Chondrocyte (in vitro differentiated cells): ENCODE measurements around the gene PTCH1. TPM values are rescaled to one million over a fixed set of nuclear protein-coding genes. Genes with fewer than 3 reads are reported as not detected.

Experiments used
- DNase-seq: peaks from one replicate; pipeline ENCODE4 v3.0.0; 2021; ENCODE audit warnings: mixed read lengths, low spot score
- H3K27ac Mint-ChIP-seq: one replicate; pipeline ENCODE4 v1.8.0; 2021; ENCODE audit warnings: mild to moderate bottlenecking, moderate library complexity, mixed read lengths; ENCODE audit not compliant: unreplicated experiment
- H3K27me3 Mint-ChIP-seq: 2 replicates; pipeline ENCODE4 v1.8.0; 2021; ENCODE audit warnings: low read depth, mixed read lengths
- H3K36me3 Mint-ChIP-seq: 2 replicates; pipeline ENCODE4 v1.8.0; 2021; ENCODE audit warnings: low read depth, mixed read lengths
- H3K4me1 Mint-ChIP-seq: 2 replicates; pipeline ENCODE4 v1.8.0; 2021; ENCODE audit warnings: low read depth, mild to moderate bottlenecking, mixed read lengths
- H3K4me3 Mint-ChIP-seq: one replicate; pipeline ENCODE4 v1.8.0; 2021; ENCODE audit warnings: mild to moderate bottlenecking, moderate library complexity, mixed read lengths; ENCODE audit not compliant: unreplicated experiment
- H3K9me3 Mint-ChIP-seq: 2 replicates; pipeline ENCODE4 v1.8.0; 2021; ENCODE audit warnings: low read depth, mixed read lengths
- total RNA-seq: library from RNA; stranded (reverse); gene quantifications from 3 replicates; pipeline ENCODE4 v1.2.1, GENCODE V29; 2021
- TF ChIP-seq, protein P1 (sequence below): fragments of 200-600 bp; sonication (generic); IDR thresholded peaks from 2 replicates; pipeline ENCODE4 v1.5.0; 2021; ENCODE audit warnings: antibody characterized with exemption, mild to moderate bottlenecking, moderate library complexity

The PTCH1 gene
- total RNA-seq, 1 donor from 2014 or later: 10.4 TPM

DNA sequence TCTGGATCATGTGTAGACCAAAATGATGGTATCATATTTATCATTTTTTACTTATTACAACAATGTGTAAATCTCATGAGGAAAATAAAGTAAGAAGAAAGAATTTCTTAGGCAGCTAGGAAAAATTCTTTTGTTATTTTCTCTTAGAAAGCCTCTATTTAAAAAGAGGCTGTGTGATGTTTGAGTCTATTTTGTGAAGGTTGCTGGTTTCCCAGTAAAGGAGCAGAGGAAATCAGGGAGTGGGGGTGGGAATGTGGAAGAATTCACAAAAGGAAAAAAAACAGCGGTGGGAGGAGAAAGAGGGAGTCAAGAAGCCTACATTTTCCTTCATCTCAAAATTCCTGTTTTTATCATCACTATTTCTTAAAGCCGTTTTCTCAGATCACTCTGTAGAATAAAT, 20.1 kb downstream of the PTCH1 start:
- Mint-ChIP-seq H3K4me3 (no peak overlapping the region), H3K27me3 (no peaks in the 10 kb centered on the region), H3K9me3 (no peaks in the 10 kb centered on the region), H3K4me1 (peaks cover 37% of the 10 kb centered on the region), H3K27ac (no peak overlapping the region), H3K36me3 (peaks cover 1% of the 10 kb centered on the region)
- no peak for DNase-seq
- TF ChIP-seq, protein P1, sequence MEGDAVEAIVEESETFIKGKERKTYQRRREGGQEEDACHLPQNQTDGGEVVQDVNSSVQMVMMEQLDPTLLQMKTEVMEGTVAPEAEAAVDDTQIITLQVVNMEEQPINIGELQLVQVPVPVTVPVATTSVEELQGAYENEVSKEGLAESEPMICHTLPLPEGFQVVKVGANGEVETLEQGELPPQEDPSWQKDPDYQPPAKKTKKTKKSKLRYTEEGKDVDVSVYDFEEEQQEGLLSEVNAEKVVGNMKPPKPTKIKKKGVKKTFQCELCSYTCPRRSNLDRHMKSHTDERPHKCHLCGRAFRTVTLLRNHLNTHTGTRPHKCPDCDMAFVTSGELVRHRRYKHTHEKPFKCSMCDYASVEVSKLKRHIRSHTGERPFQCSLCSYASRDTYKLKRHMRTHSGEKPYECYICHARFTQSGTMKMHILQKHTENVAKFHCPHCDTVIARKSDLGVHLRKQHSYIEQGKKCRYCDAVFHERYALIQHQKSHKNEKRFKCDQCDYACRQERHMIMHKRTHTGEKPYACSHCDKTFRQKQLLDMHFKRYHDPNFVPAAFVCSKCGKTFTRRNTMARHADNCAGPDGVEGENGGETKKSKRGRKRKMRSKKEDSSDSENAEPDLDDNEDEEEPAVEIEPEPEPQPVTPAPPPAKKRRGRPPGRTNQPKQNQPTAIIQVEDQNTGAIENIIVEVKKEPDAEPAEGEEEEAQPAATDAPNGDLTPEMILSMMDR: no peak

DNA sequence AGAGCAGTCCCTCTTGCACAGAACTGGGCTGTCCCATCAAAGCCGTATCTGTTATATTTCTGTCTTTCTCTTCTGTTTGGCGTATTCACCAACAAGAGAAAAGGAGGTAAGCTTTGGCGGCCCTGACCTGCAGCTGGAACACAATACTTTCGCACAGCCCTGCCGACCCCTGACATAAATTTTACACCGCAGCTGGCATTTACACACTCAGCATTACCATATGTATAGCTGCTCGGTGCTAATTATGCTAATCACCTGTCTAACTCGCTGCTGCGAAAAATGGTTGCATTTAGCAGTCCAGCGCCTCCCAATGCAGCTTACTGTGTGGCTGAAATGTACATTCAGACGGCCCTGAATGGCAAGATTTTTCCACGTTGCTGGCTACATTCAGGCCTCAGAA, 20.8 kb downstream of the PTCH1 start:
- H3K4me3 Mint-ChIP-seq: no peak overlapping the region
- H3K9me3 Mint-ChIP-seq: no peaks in the 10 kb centered on the region
- TF ChIP-seq, protein P1: no peak
- peaks cover 1% of the 10 kb centered on the region for H3K36me3 Mint-ChIP-seq
- no peak overlapping the region for H3K27ac Mint-ChIP-seq
- H3K27me3 Mint-ChIP-seq: no peaks in the 10 kb centered on the region
- peaks cover 37% of the 10 kb centered on the region for H3K4me1 Mint-ChIP-seq
- no peak for DNase-seq

DNA sequence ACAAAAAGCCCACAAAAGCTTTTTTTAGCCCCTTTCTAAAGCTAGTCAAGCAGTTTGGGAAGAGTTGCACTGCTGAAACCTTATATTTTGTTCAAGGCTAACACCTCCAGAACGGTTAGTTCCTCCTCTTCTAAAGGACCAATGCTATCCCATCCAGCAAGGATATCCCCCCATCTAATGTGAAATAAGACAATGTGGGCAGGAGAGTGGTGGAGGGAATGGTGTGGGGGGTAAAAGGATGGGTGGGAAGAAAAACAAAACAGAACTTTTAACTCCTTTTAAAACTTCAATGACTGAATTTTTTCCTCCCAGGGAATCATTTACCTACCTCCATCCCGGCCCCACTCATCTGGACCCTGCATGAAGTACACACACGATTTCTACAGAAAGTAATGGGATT, 21.2 kb downstream of the PTCH1 start:
- no peaks in the 10 kb centered on the region for H3K27me3 Mint-ChIP-seq
- DNase-seq: no peak
- peaks cover 1% of the 10 kb centered on the region for H3K36me3 Mint-ChIP-seq
- TF ChIP-seq, protein P1: no peak
- H3K4me1 Mint-ChIP-seq: peaks cover 37% of the 10 kb centered on the region
- no peak overlapping the region for H3K27ac Mint-ChIP-seq
- no peak overlapping the region for H3K4me3 Mint-ChIP-seq
- H3K9me3 Mint-ChIP-seq: no peaks in the 10 kb centered on the region

DNA sequence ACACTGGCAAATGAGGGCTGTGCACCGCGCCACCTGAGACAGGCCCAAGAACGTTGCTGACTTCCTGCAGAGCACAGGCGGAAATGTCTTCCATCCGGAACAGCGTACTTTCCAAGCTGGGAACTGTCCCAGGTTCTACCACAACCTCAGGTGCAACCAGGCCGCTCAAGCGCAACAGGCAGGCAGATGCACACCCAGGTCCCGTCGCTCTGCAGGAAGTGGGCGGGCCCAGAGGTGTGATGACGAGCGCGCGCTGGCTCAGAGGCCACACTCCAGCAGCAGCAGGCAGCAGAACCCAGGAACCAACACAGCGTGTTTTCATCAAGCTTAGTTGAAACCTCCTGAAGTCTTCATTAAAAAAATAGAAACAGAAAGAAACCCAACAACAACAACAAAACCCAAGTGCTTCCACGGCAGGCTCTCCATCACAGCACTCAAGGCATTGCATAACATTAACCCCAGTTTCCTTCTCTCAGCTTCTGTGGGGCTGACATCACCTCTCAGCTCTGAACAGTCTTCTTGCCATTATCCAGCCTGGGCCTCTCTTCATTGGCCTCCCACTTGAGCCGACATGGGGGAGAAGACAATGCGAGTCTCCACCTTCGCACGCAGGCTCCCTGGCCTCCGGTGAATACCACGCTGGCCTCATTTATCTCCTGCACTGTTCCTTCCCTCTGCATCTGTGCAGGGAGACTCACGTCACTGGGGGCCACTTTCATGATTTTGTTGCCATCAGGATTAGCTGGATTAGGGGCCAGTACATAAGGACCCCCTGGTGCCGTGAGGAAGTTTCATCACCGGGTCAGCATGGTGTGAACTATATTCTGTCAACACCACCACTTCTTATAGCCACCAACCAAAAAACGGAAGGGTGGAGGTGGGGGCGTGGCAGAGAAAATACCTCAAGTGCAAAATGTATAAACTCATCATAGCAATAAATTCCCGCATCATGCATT, 22.1 kb downstream of the PTCH1 start:
- H3K4me3 Mint-ChIP-seq: no peak overlapping the region
- no peaks in the 10 kb centered on the region for H3K9me3 Mint-ChIP-seq
- DNase-seq: no peak
- H3K27ac Mint-ChIP-seq: no peak overlapping the region
- TF ChIP-seq, protein P1: no peak
- H3K27me3 Mint-ChIP-seq: no peaks in the 10 kb centered on the region
- H3K36me3 Mint-ChIP-seq: peaks cover 1% of the 10 kb centered on the region
- H3K4me1 Mint-ChIP-seq: peaks cover 33% of the 10 kb centered on the region

DNA sequence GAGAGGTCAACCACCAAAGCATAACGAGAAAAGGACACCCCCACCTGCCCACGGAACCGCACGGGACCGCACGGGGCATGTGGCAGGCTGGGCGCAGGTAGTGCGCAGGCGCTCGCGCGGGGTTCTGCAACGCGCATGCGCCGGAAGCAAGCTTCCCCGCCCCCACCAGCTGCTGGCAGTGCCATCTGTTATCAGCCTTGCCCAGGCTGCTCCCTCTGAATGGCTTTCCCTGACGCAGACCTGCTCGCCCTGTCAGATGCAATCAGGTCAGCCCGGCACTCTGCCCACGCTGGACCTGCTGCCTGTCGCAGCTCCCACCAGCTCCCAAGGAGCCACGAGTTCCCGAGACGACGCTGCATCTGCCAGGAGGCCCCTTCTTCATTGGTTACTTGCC, 22.8 kb downstream of the PTCH1 start:
- Mint-ChIP-seq H3K4me1 (peaks cover 29% of the 10 kb centered on the region), H3K27me3 (no peaks in the 10 kb centered on the region), H3K9me3 (no peaks in the 10 kb centered on the region)

More for the DNA sequence above, 22.8 kb downstream of the PTCH1 start:
- Mint-ChIP-seq H3K4me3 (no peak overlapping the region), H3K36me3 (peaks cover 1% of the 10 kb centered on the region), H3K27ac (no peak overlapping the region)
- TF ChIP-seq, protein P1: no peak
- no peak for DNase-seq
